ENCODE measurements around the gene RANBP17. TPM values are rescaled to one million over a fixed set of nuclear protein-coding genes. Genes with fewer than 3 reads are reported as not detected.

The RANBP17 gene
- total RNA-seq, 4 donors from 2014 or later = 9.8 to 20.8 (median 10.3) TPM

GRCh38 chr5:170894665-170895064, 32.8 kb downstream of the RANBP17 start:
- no peak for DNase-seq
- Histone ChIP-seq H3K27ac (no peak overlapping the region), H3K9me3 (no peaks in the 10 kb centered on the region), H3K36me3 (no peaks in the 10 kb centered on the region), H3K4me3 (no peak overlapping the region), H3K27me3 (no peaks in the 10 kb centered on the region), H3K4me1 (no peaks in the 10 kb centered on the region)
- TF ChIP-seq POLR2A (IDR thresholded peaks at IDR 0.05) (no peak), CTCF (IDR thresholded peaks at IDR 0.05) (no peak)

GRCh38 chr5:170896779-170897178, 35.0 kb downstream of the RANBP17 start:
- no peak for DNase-seq
- Histone ChIP-seq H3K4me3 (no peak overlapping the region), H3K27me3 (no peaks in the 10 kb centered on the region), H3K27ac (no peak overlapping the region), H3K4me1 (no peaks in the 10 kb centered on the region), H3K9me3 (no peaks in the 10 kb centered on the region), H3K36me3 (no peaks in the 10 kb centered on the region)
- TF ChIP-seq CTCF (IDR thresholded peaks at IDR 0.05) (peak in 2 of 6 experiments; percentile 11 to 15), POLR2A (IDR thresholded peaks at IDR 0.05) (no peak)

GRCh38 chr5:170903075-170903474, 41.3 kb downstream of the RANBP17 start:
- TF ChIP-seq POLR2A (IDR thresholded peaks at IDR 0.05) (no peak), CTCF (IDR thresholded peaks at IDR 0.05) (no peak)
- no peaks in the 10 kb centered on the region for H3K9me3 ChIP-seq
- H3K4me1 ChIP-seq = no peaks in the 10 kb centered on the region
- no peak for DNase-seq
- no peaks in the 10 kb centered on the region for H3K27me3 ChIP-seq
- no peak overlapping the region for H3K27ac ChIP-seq
- no peaks in the 10 kb centered on the region for H3K36me3 ChIP-seq
- H3K4me3 ChIP-seq = no peak overlapping the region

- Histone ChIP-seq H3K27ac (no peak overlapping the region), H3K4me1 (no peaks in the 10 kb centered on the region), H3K9me3 (no peaks in the 10 kb centered on the region), H3K4me3 (no peak overlapping the region), H3K27me3 (no peaks in the 10 kb centered on the region), H3K36me3 (no peaks in the 10 kb centered on the region)
- TF ChIP-seq CTCF (IDR thresholded peaks at IDR 0.05) = no peak
- no peak for TF ChIP-seq POLR2A (IDR thresholded peaks at IDR 0.05)
- DNase-seq = no peak
Measured at GRCh38 chr5:170907758-170908157, 45.9 kb downstream of the RANBP17 start.

- H3K9me3 ChIP-seq = no peaks in the 10 kb centered on the region
- H3K4me1 ChIP-seq = no peaks in the 10 kb centered on the region
- H3K36me3 ChIP-seq = no peaks in the 10 kb centered on the region
- H3K27ac ChIP-seq = no peak overlapping the region
- no peak overlapping the region for H3K4me3 ChIP-seq
- TF ChIP-seq CTCF (IDR thresholded peaks at IDR 0.05) (no peak), POLR2A (IDR thresholded peaks at IDR 0.05) (no peak)
- no peaks in the 10 kb centered on the region for H3K27me3 ChIP-seq
- DNase-seq = no peak
Measured at GRCh38 chr5:170913573-170913972, 51.8 kb downstream of the RANBP17 start.

GRCh38 chr5:170917113-170917512, 55.3 kb downstream of the RANBP17 start:
- no peak for TF ChIP-seq CTCF (IDR thresholded peaks at IDR 0.05)
- no peak for TF ChIP-seq POLR2A (IDR thresholded peaks at IDR 0.05)
- H3K4me1 ChIP-seq = no peaks in the 10 kb centered on the region
- no peak overlapping the region for H3K27ac ChIP-seq
- H3K27me3 ChIP-seq = no peaks in the 10 kb centered on the region
- no peak overlapping the region for H3K4me3 ChIP-seq
- H3K9me3 ChIP-seq = no peaks in the 10 kb centered on the region
- H3K36me3 ChIP-seq = no peaks in the 10 kb centered on the region
- no peak for DNase-seq
